Kidney epithelial cell (primary cell): ENCODE measurements around the gene MCM9. TPM values are rescaled to one million over a fixed set of nuclear protein-coding genes. Genes with fewer than 3 reads are reported as not detected.
"Not testable (repeated sequence)": the region's sequence is repeated elsewhere in the genome, so short reads cannot be mapped to it uniquely, and the experiment has no call there.

ENCODE experiments used
- DNase-seq: peaks from one replicate; pipeline ENCODE4 v3.0.0-alpha.2; 2010; ENCODE audit warnings: low read depth
- H3K27me3 ChIP-seq: 2 replicates; pipeline ENCODE4 v1.6.0; 2011; ENCODE audit warnings: low read length; ENCODE audit not compliant: control insufficient read depth, insufficient read depth
- H3K36me3 ChIP-seq: 2 replicates; pipeline ENCODE4 v1.5.1; 2011; ENCODE audit warnings: low read length; ENCODE audit not compliant: control insufficient read depth, insufficient read depth
- H3K4me3 ChIP-seq: 2 replicates; pipeline ENCODE4 v1.5.1; 2011; ENCODE audit warnings: low read depth, mild to moderate bottlenecking, control low read depth, low read length
- CTCF ChIP-seq: IDR thresholded peaks from 2 replicates; pipeline ENCODE4 v1.5.1; 2011; ENCODE audit warnings: mild to moderate bottlenecking, moderate library complexity, low read length, control low read depth, inconsistent platforms; ENCODE audit not compliant: insufficient read depth, poor library complexity, severe bottlenecking
- total RNA-seq: library from RNA; depleted of rRNA; stranded (reverse); fragments of >200 nt; gene quantifications from 2 replicates; pipeline ENCODE4 v1.2.3, GENCODE V29; 2015

Gene MCM9
- total RNA-seq, 1 donor from 2014 or later: 14.2 TPM

GRCh38 chr6:118768441-118768840 lies 166.5 kb downstream of the MCM9 start:
- H3K27me3 ChIP-seq: no peaks in the 10 kb centered on the region
- no peaks in the 10 kb centered on the region for H3K36me3 ChIP-seq
- no peak overlapping the region for H3K4me3 ChIP-seq
- DNase-seq: no peak
- no peak for TF ChIP-seq CTCF

- not testable (repeated sequence) for H3K36me3 ChIP-seq, H3K4me3 ChIP-seq, H3K27me3 ChIP-seq, DNase-seq
Observed at GRCh38 chr6:118765316-118765715, 169.6 kb downstream of the MCM9 start.

- Histone ChIP-seq H3K4me3 (no peak overlapping the region), H3K27me3 (no peaks in the 10 kb centered on the region), H3K36me3 (no peaks in the 10 kb centered on the region)
- no peak for TF ChIP-seq CTCF
- no peak for DNase-seq
Observed at GRCh38 chr6:118764766-118765165, 170.2 kb downstream of the MCM9 start.

Other genes starting within 250 kb of the MCM9 start
- 16.2 and 17.9 TPM in 2 replicates for gene ASF1A, start 41.0 kb downstream of the MCM9 start, total RNA-seq
- gene FAM184A, start 143.5 kb upstream of the MCM9 start, total RNA-seq: 2.0 and 4.0 TPM in 2 replicates